Uterus (tissue), 2 donors: ENCODE data around the gene CARNS1.

Experiments
- POLR2A ChIP-seq, 2 donors: fragments of 450-650 bp; IDR thresholded peaks; one replicate each; pipeline ENCODE4 v1.6.1; 2016; ENCODE audit warnings: antibody characterized with exemption in 2 of 2, mild to moderate bottlenecking in 1 of 2, moderate library complexity in 1 of 2
- TF ChIP-seq, protein P1 (sequence below), 4 experiments: fragments of 200-600 bp in 2 of 4; fragments of 450-650 bp in 2 of 4; sonication (generic) in 2 of 4; IDR thresholded peaks; one replicate each; pipeline ENCODE4 v1.5.1; 2016 to 2019; ENCODE audit warnings: antibody characterized with exemption in 4 of 4, mild to moderate bottlenecking in 2 of 4, moderate library complexity in 1 of 4

- TF ChIP-seq, protein P1, sequence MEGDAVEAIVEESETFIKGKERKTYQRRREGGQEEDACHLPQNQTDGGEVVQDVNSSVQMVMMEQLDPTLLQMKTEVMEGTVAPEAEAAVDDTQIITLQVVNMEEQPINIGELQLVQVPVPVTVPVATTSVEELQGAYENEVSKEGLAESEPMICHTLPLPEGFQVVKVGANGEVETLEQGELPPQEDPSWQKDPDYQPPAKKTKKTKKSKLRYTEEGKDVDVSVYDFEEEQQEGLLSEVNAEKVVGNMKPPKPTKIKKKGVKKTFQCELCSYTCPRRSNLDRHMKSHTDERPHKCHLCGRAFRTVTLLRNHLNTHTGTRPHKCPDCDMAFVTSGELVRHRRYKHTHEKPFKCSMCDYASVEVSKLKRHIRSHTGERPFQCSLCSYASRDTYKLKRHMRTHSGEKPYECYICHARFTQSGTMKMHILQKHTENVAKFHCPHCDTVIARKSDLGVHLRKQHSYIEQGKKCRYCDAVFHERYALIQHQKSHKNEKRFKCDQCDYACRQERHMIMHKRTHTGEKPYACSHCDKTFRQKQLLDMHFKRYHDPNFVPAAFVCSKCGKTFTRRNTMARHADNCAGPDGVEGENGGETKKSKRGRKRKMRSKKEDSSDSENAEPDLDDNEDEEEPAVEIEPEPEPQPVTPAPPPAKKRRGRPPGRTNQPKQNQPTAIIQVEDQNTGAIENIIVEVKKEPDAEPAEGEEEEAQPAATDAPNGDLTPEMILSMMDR (IDR thresholded peaks at IDR 0.05) = no peak
- TF ChIP-seq POLR2A (IDR thresholded peaks at IDR 0.05) = no peak
Measured at GRCh38 chr11:67432655-67433349, 17.3 kb downstream of the CARNS1 start.
